NCI-H2081 (cell line): Measurements from ENCODE around the gene CNTNAP5.
A peak's percentile ranks its signal among the peaks of the same experiment; 100 is the strongest.

Experiments used
- DNase-seq, 2 experiments: peaks; one replicate each; lab custom pipeline; 2025; lab: John Stamatoyannopoulos, UW

Gene CNTNAP5

GRCh38 chr2:124692216-124692615, 667.1 kb downstream of the CNTNAP5 start:
- DNase-seq, result no peak

- DNase-seq, result no peak
Measured at GRCh38 chr2:124692707-124693106, 667.6 kb downstream of the CNTNAP5 start.

GRCh38 chr2:124693156-124693555, 668.1 kb downstream of the CNTNAP5 start:
- DNase-seq, result no peak

- DNase-seq, result no peak
Measured at GRCh38 chr2:124698979-124699565, 674.0 kb downstream of the CNTNAP5 start.

GRCh38 chr2:124702777-124703176, 677.7 kb downstream of the CNTNAP5 start:
- DNase-seq, result no peak

- no peak for DNase-seq
Measured at GRCh38 chr2:124704071-124704925, 679.2 kb downstream of the CNTNAP5 start.

- DNase-seq, result no peak
Measured at GRCh38 chr2:124708661-124709060, 683.6 kb downstream of the CNTNAP5 start.

GRCh38 chr2:124713969-124714368, 688.9 kb downstream of the CNTNAP5 start:
- no peak for DNase-seq

GRCh38 chr2:124725187-124725586, 700.1 kb downstream of the CNTNAP5 start:
- DNase-seq, result no peak

GRCh38 chr2:124740636-124741035, 715.5 kb downstream of the CNTNAP5 start:
- DNase-seq, result no peak

GRCh38 chr2:124753842-124754241, 728.8 kb downstream of the CNTNAP5 start:
- DNase-seq, result no peak

- no peak for DNase-seq
Measured at GRCh38 chr2:124755386-124755785, 730.3 kb downstream of the CNTNAP5 start.

GRCh38 chr2:124756048-124756447, 731.0 kb downstream of the CNTNAP5 start:
- no peak for DNase-seq

- no peak for DNase-seq
Measured at GRCh38 chr2:124762388-124762787, 737.3 kb downstream of the CNTNAP5 start.

- no peak for DNase-seq
Measured at GRCh38 chr2:124763611-124764010, 738.5 kb downstream of the CNTNAP5 start.

GRCh38 chr2:124774781-124775180, 749.7 kb downstream of the CNTNAP5 start:
- DNase-seq, result no peak

GRCh38 chr2:124776332-124776731, 751.2 kb downstream of the CNTNAP5 start:
- DNase-seq, result no peak

- no peak for DNase-seq
Measured at GRCh38 chr2:124778076-124778475, 753.0 kb downstream of the CNTNAP5 start.

GRCh38 chr2:124796647-124797046, 771.6 kb downstream of the CNTNAP5 start:
- no peak for DNase-seq

GRCh38 chr2:124797049-124797448, 772.0 kb downstream of the CNTNAP5 start:
- DNase-seq, result no peak

GRCh38 chr2:124798551-124798950, 773.5 kb downstream of the CNTNAP5 start:
- no peak for DNase-seq

GRCh38 chr2:124804014-124804940, 779.2 kb downstream of the CNTNAP5 start:
- peak; percentile 27 to 37 for DNase-seq
